WTC11 (cell line): ENCODE measurements around the gene LRRC7. TPM values are rescaled to one million over a fixed set of nuclear protein-coding genes. Genes with fewer than 3 reads are reported as not detected.

ENCODE experiments used
- ATAC-seq: fragments of 200-7000 bp; cut with Tn5 transposase; 2 replicates; pipeline ENCODE4 v1.10.0; 2021; ENCODE audit warnings: mild to moderate bottlenecking, moderate library complexity
- CTCF ChIA-PET: fragments of 300-600 bp; sonication (Branson Sonifier 250); formaldehyde crosslinking; loops from one replicate; lab custom pipeline; 2021; ENCODE audit warnings: antibody characterized with exemption; lab: Charles Lee
- POLR2A ChIA-PET: fragments of 350-600 bp; sonication (Branson Sonifier 250); formaldehyde crosslinking; loops from one replicate; lab custom pipeline; 2021; ENCODE audit warnings: antibody characterized with exemption; lab: Charles Lee
- DNase-seq: peaks from one replicate; pipeline ENCODE4 v3.0.0; 2021; ENCODE audit warnings: low spot score
- H3K27ac Mint-ChIP-seq: 2 replicates; pipeline ENCODE4 v1.8.0; 2021; ENCODE audit warnings: mixed read lengths
- H3K27me3 Mint-ChIP-seq: 2 replicates; pipeline ENCODE4 v1.8.0; 2021; ENCODE audit warnings: low read depth, mild to moderate bottlenecking, moderate library complexity, mixed read lengths
- H3K36me3 Mint-ChIP-seq: 2 replicates; pipeline ENCODE4 v1.8.0; 2021; ENCODE audit warnings: mixed read lengths
- H3K4me1 Mint-ChIP-seq: 2 replicates; pipeline ENCODE4 v1.8.0; 2022; ENCODE audit warnings: mixed read lengths
- H3K4me3 Mint-ChIP-seq: 2 replicates; pipeline ENCODE4 v1.8.0; 2021; ENCODE audit warnings: mild to moderate bottlenecking, moderate library complexity, mixed read lengths
- H3K9me3 Mint-ChIP-seq: 2 replicates; pipeline ENCODE4 v1.8.0; 2021; ENCODE audit warnings: mixed read lengths
- CREM ChIP-seq: sonication (generic); formaldehyde crosslinking; IDR thresholded peaks from 2 replicates; pipeline ENCODE4 v1.8.1; 2022; ENCODE audit warnings: mild to moderate bottlenecking, missing genetic modification reagents, moderate library complexity
- EMX1 ChIP-seq: fragments of 250-450 bp; sonication (Bioruptor Pico); IDR thresholded peaks from 2 replicates; pipeline ENCODE4 v1.8.0; 2021; ENCODE audit warnings: mild to moderate bottlenecking
- ESRRA ChIP-seq: sonication (generic); formaldehyde crosslinking; IDR thresholded peaks from 2 replicates; pipeline ENCODE4 v1.8.1; 2022; ENCODE audit warnings: mild to moderate bottlenecking, missing genetic modification reagents, borderline replicate concordance
- FOXJ3 ChIP-seq: sonication (generic); formaldehyde crosslinking; IDR thresholded peaks from 2 replicates; pipeline ENCODE4 v1.9.0; 2021; ENCODE audit warnings: missing genetic modification reagents, mild to moderate bottlenecking, borderline replicate concordance
- IRF2 ChIP-seq: sonication (generic); formaldehyde crosslinking; IDR thresholded peaks from 2 replicates; pipeline ENCODE4 v1.8.0; 2022; ENCODE audit warnings: low read depth, missing genetic modification reagents, borderline replicate concordance
- NR1H2 ChIP-seq: sonication (generic); formaldehyde crosslinking; IDR thresholded peaks from 2 replicates; pipeline ENCODE4 v1.9.0; 2021; ENCODE audit warnings: mild to moderate bottlenecking, moderate library complexity, missing genetic modification reagents
- RELA ChIP-seq: sonication (generic); formaldehyde crosslinking; IDR thresholded peaks from 2 replicates; pipeline ENCODE4 v1.8.1; 2022; ENCODE audit warnings: missing genetic modification reagents, mild to moderate bottlenecking, borderline replicate concordance
- SMAD3 ChIP-seq: sonication (generic); formaldehyde crosslinking; IDR thresholded peaks from 2 replicates; pipeline ENCODE4 v1.8.0; 2022; ENCODE audit warnings: missing genetic modification reagents, mild to moderate bottlenecking, borderline replicate concordance
- TCF7 ChIP-seq: sonication (generic); formaldehyde crosslinking; IDR thresholded peaks from 2 replicates; pipeline ENCODE4 v1.8.0; 2022; ENCODE audit warnings: mild to moderate bottlenecking, low read depth, missing genetic modification reagents, moderate library complexity
- ZNF232 ChIP-seq: sonication (generic); formaldehyde crosslinking; IDR thresholded peaks from 2 replicates; pipeline ENCODE4 v1.8.0; 2022; ENCODE audit warnings: mild to moderate bottlenecking, missing genetic modification reagents
- total RNA-seq: library from RNA; stranded (reverse); gene quantifications from 3 replicates; pipeline ENCODE4 v1.2.3, GENCODE V29; 2021
- TF ChIP-seq, protein P1 (sequence below): fragments of 250-450 bp; sonication (Bioruptor Pico); IDR thresholded peaks from 2 replicates; pipeline ENCODE4 v1.9.0; 2021; ENCODE audit warnings: mild to moderate bottlenecking, borderline replicate concordance
- TF ChIP-seq, protein P2 (sequence below): sonication (generic); formaldehyde crosslinking; IDR thresholded peaks from 2 replicates; pipeline ENCODE4 v1.8.1; 2023; ENCODE audit warnings: mild to moderate bottlenecking, missing genetic modification reagents
- TF ChIP-seq, protein P3 (sequence below): sonication (generic); formaldehyde crosslinking; IDR thresholded peaks from 2 replicates; pipeline ENCODE4 v1.8.1; 2023; ENCODE audit warnings: mild to moderate bottlenecking, missing genetic modification reagents
- TF ChIP-seq, protein P4 (sequence below): fragments of 200-600 bp; IDR thresholded peaks from 2 replicates; pipeline ENCODE4 v1.8.0; 2022; ENCODE audit warnings: antibody characterized with exemption
- TF ChIP-seq, protein P5 (sequence below): fragments of 250-450 bp; sonication (Bioruptor Pico); IDR thresholded peaks from 2 replicates; pipeline ENCODE4 v1.9.0; 2021; ENCODE audit warnings: moderate library complexity, mild to moderate bottlenecking, inconsistent platforms, borderline replicate concordance
- TF ChIP-seq, protein P6 (sequence below): sonication (generic); formaldehyde crosslinking; IDR thresholded peaks from 2 replicates; pipeline ENCODE4 v1.8.0; 2022; ENCODE audit warnings: mild to moderate bottlenecking, missing genetic modification reagents
- TF ChIP-seq, protein P7 (sequence below): fragments of 250-450 bp; sonication (Bioruptor Pico); IDR thresholded peaks from 2 replicates; pipeline ENCODE4 v1.9.0; 2021; ENCODE audit warnings: mild to moderate bottlenecking

The LRRC7 gene
- total RNA-seq, 1 experiment from 2014 or later: not detected

DNA sequence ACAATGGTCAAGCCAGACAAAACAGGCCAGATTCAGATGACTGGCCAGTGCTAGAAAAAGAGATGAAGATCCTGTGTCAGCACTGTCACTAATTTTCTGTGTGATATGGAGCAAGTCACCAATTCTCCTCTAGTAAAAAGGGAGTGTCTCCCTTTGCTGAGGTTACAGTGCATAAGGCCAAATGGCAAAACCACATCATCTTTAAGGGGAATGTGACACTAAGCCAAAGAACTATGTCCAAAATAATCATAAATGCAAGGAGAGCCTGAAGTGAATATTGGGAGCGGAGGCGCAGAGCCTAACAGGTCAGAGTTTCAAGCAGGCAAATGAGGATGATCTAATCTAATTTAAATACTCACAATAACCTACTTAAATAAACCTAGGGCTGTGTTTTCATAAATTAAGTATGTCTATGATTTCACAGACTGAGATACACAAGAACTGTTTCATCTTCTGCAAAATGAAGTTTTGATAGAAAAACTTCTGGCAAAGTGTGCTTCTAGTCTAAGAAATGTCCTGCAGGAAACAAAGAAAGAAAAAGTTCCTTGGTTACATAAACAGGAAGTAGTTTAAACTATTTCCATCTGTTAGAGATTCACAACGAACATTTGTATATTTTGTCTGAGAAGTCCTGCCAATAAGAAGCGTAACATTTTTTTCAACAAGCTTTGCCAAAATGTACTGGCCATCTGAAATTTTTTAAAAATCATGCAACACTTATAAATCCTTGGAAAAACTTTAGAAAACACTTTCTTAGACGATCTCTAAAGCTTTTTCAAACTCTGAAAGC, 347.4 kb downstream of the LRRC7 start (continued):
- TF ChIP-seq, protein P1, sequence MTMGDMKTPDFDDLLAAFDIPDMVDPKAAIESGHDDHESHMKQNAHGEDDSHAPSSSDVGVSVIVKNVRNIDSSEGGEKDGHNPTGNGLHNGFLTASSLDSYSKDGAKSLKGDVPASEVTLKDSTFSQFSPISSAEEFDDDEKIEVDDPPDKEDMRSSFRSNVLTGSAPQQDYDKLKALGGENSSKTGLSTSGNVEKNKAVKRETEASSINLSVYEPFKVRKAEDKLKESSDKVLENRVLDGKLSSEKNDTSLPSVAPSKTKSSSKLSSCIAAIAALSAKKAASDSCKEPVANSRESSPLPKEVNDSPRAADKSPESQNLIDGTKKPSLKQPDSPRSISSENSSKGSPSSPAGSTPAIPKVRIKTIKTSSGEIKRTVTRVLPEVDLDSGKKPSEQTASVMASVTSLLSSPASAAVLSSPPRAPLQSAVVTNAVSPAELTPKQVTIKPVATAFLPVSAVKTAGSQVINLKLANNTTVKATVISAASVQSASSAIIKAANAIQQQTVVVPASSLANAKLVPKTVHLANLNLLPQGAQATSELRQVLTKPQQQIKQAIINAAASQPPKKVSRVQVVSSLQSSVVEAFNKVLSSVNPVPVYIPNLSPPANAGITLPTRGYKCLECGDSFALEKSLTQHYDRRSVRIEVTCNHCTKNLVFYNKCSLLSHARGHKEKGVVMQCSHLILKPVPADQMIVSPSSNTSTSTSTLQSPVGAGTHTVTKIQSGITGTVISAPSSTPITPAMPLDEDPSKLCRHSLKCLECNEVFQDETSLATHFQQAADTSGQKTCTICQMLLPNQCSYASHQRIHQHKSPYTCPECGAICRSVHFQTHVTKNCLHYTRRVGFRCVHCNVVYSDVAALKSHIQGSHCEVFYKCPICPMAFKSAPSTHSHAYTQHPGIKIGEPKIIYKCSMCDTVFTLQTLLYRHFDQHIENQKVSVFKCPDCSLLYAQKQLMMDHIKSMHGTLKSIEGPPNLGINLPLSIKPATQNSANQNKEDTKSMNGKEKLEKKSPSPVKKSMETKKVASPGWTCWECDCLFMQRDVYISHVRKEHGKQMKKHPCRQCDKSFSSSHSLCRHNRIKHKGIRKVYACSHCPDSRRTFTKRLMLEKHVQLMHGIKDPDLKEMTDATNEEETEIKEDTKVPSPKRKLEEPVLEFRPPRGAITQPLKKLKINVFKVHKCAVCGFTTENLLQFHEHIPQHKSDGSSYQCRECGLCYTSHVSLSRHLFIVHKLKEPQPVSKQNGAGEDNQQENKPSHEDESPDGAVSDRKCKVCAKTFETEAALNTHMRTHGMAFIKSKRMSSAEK (CRISPR knock-in tag): no peak
- no peak for TF ChIP-seq TCF7 (CRISPR knock-in tag)
- TF ChIP-seq, protein P2, sequence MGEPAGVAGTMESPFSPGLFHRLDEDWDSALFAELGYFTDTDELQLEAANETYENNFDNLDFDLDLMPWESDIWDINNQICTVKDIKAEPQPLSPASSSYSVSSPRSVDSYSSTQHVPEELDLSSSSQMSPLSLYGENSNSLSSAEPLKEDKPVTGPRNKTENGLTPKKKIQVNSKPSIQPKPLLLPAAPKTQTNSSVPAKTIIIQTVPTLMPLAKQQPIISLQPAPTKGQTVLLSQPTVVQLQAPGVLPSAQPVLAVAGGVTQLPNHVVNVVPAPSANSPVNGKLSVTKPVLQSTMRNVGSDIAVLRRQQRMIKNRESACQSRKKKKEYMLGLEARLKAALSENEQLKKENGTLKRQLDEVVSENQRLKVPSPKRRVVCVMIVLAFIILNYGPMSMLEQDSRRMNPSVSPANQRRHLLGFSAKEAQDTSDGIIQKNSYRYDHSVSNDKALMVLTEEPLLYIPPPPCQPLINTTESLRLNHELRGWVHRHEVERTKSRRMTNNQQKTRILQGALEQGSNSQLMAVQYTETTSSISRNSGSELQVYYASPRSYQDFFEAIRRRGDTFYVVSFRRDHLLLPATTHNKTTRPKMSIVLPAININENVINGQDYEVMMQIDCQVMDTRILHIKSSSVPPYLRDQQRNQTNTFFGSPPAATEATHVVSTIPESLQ (CRISPR knock-in tag): no peak
- no peak for TF ChIP-seq IRF2 (CRISPR knock-in tag)
- no peak for TF ChIP-seq SMAD3
- TF ChIP-seq, protein P3, sequence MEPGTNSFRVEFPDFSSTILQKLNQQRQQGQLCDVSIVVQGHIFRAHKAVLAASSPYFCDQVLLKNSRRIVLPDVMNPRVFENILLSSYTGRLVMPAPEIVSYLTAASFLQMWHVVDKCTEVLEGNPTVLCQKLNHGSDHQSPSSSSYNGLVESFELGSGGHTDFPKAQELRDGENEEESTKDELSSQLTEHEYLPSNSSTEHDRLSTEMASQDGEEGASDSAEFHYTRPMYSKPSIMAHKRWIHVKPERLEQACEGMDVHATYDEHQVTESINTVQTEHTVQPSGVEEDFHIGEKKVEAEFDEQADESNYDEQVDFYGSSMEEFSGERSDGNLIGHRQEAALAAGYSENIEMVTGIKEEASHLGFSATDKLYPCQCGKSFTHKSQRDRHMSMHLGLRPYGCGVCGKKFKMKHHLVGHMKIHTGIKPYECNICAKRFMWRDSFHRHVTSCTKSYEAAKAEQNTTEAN (CRISPR knock-in tag): no peak
- TF ChIP-seq CREM: no peak
- no peak for TF ChIP-seq ZNF232 (CRISPR knock-in tag)
- TF ChIP-seq, protein P4, sequence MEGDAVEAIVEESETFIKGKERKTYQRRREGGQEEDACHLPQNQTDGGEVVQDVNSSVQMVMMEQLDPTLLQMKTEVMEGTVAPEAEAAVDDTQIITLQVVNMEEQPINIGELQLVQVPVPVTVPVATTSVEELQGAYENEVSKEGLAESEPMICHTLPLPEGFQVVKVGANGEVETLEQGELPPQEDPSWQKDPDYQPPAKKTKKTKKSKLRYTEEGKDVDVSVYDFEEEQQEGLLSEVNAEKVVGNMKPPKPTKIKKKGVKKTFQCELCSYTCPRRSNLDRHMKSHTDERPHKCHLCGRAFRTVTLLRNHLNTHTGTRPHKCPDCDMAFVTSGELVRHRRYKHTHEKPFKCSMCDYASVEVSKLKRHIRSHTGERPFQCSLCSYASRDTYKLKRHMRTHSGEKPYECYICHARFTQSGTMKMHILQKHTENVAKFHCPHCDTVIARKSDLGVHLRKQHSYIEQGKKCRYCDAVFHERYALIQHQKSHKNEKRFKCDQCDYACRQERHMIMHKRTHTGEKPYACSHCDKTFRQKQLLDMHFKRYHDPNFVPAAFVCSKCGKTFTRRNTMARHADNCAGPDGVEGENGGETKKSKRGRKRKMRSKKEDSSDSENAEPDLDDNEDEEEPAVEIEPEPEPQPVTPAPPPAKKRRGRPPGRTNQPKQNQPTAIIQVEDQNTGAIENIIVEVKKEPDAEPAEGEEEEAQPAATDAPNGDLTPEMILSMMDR: no peak

DNA sequence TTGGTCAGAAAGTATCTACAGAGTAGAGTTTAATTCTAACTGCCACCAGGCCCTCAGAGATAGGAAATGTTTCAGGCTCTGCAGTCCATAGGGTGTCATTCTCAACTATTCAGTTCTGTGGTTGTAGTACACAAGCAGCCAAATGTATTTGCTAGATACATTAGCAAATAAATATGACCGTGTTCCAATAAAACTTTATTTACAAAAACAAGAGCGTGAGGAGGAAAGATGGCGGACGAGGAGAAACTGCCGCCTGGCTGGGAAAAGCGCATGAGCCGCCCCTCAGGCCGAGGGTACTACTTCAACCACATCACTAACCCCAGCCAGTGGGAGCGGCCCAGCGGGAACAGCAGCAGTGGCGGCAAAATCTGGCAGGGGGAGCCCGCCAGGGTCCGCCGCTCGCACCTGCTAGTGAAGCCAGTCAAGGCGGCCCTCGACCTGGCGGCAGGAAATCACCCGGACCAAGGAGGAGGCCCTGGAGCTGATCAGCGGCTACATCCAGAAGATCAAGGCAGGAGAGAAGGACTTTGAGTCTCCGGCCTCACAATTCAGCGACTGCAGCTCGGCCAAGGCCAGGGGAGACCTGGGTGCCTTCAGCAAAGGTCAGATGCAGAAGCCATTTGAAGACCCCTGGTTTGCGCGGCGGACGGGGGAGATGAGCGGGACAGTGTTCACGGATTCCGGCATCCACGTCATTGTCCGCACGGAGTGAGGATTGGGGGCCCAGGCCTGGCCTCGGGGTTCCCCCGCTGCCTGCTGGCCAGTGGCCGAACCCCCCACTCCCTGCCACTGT, 351.6 kb downstream of the LRRC7 start:
- Mint-ChIP-seq H3K27ac (peak overlapping the region; percentile 71), H3K4me3 (no peak overlapping the region), H3K4me1 (peaks cover 9% of the 10 kb centered on the region), H3K9me3 (no peaks in the 10 kb centered on the region), H3K27me3 (no peaks in the 10 kb centered on the region), H3K36me3 (no peaks in the 10 kb centered on the region)
- CTCF ChIA-PET: no interaction called here
- POLR2A ChIA-PET: no interaction called here
- ATAC-seq (peak; percentile 76), DNase-seq (peak; percentile 27)
- TF ChIP-seq NR1H2 (CRISPR knock-in tag) (no peak), RELA (CRISPR knock-in tag) (no peak), EMX1 (CRISPR knock-in tag) (no peak), TCF7 (CRISPR knock-in tag) (no peak), ESRRA (no peak), FOXJ3 (CRISPR knock-in tag) (no peak)
- TF ChIP-seq, protein P2 (CRISPR knock-in tag): no peak
- TF ChIP-seq, protein P5, sequence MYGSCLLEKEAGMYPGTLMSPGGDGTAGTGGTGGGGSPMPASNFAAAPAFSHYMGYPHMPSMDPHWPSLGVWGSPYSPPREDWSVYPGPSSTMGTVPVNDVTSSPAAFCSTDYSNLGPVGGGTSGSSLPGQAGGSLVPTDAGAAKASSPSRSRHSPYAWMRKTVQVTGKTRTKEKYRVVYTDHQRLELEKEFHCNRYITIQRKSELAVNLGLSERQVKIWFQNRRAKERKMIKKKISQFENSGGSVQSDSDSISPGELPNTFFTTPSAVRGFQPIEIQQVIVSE (CRISPR knock-in tag): no peak
- TF ChIP-seq, protein P6, sequence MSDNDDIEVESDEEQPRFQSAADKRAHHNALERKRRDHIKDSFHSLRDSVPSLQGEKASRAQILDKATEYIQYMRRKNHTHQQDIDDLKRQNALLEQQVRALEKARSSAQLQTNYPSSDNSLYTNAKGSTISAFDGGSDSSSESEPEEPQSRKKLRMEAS: no peak
- TF ChIP-seq, protein P7, sequence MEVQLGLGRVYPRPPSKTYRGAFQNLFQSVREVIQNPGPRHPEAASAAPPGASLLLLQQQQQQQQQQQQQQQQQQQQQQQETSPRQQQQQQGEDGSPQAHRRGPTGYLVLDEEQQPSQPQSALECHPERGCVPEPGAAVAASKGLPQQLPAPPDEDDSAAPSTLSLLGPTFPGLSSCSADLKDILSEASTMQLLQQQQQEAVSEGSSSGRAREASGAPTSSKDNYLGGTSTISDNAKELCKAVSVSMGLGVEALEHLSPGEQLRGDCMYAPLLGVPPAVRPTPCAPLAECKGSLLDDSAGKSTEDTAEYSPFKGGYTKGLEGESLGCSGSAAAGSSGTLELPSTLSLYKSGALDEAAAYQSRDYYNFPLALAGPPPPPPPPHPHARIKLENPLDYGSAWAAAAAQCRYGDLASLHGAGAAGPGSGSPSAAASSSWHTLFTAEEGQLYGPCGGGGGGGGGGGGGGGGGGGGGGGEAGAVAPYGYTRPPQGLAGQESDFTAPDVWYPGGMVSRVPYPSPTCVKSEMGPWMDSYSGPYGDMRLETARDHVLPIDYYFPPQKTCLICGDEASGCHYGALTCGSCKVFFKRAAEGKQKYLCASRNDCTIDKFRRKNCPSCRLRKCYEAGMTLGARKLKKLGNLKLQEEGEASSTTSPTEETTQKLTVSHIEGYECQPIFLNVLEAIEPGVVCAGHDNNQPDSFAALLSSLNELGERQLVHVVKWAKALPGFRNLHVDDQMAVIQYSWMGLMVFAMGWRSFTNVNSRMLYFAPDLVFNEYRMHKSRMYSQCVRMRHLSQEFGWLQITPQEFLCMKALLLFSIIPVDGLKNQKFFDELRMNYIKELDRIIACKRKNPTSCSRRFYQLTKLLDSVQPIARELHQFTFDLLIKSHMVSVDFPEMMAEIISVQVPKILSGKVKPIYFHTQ (CRISPR knock-in tag): no peak
